AG04449 (cell line): ENCODE measurements around the gene BACH2.

Source experiments
- CTCF ChIA-PET: fragments of 350-600 bp; formaldehyde crosslinking; extraction: SDS; loops from one replicate; lab custom pipeline; 2021; ENCODE audit warnings: antibody characterized with exemption; lab: Yijun Ruan, JAX
- POLR2A ChIA-PET: fragments of 400-600, 350-600 bp; formaldehyde crosslinking; extraction: SDS; loops from one replicate; lab custom pipeline; 2020; ENCODE audit warnings: antibody characterized with exemption, inconsistent platforms; lab: Yijun Ruan, JAX
- DNase-seq: peaks from one replicate; pipeline ENCODE4 v3.0.0-alpha.2; 2010; ENCODE audit warnings: low read depth, low spot score
- H3K4me3 ChIP-seq: 2 replicates; pipeline ENCODE4 v1.5.1; 2011; ENCODE audit warnings: low read depth, mild to moderate bottlenecking, control low read depth, low read length
- CTCF ChIP-seq: IDR thresholded peaks from one replicate; pipeline ENCODE4 v1.5.1; 2011; ENCODE audit warnings: mild to moderate bottlenecking, moderate library complexity, low read length, control low read depth, inconsistent platforms; ENCODE audit not compliant: insufficient read depth; ENCODE audit errors: missing control alignments

Gene BACH2

GRCh38 chr6:90219209-90219985 is 77.2 kb downstream of the BACH2 start:
- ChIA-PET POLR2A (interaction anchor here (0.7 to 2.0 kb wide), 7 partner anchors 8 to 82 kb away, joined by 3 to 8 read pairs (median 4); no protein-coding TSS in a partner anchor), CTCF (interaction anchor here (1.6 kb wide), 1 partner anchor 279 kb away, joined by 6 read pairs; no protein-coding TSS in a partner anchor)
- H3K4me3 ChIP-seq = peak overlapping the region; percentile 36
- DNase-seq = peak; percentile 63
- TF ChIP-seq CTCF = no peak

- TF ChIP-seq CTCF = no peak
- no peak for DNase-seq
- ChIA-PET CTCF (interaction anchor here (1.6 kb wide), 1 partner anchor 278 kb away, joined by 6 read pairs; no protein-coding TSS in a partner anchor), POLR2A (interaction anchor here (0.7 to 2.0 kb wide), 10 partner anchors 9 to 233 kb away, joined by 3 to 8 read pairs (median 4); no protein-coding TSS in a partner anchor)
- peak overlapping the region; percentile 31 for H3K4me3 ChIP-seq
Measured at GRCh38 chr6:90218959-90219208, 77.8 kb downstream of the BACH2 start.

- TF ChIP-seq CTCF = no peak
- peak; percentile 16 for DNase-seq
- peak overlapping the region; percentile 41 for H3K4me3 ChIP-seq
- CTCF ChIA-PET = interaction anchor here (1.2 to 2.1 kb wide), 4 partner anchors 13 to 261 kb away, joined by 3 to 4 read pairs (median 4); no protein-coding TSS in a partner anchor
- POLR2A ChIA-PET = interaction anchor here (1.1 to 2.0 kb wide), 4 partner anchors 10 to 232 kb away, joined by 3 to 8 read pairs (median 5); no protein-coding TSS in a partner anchor
Measured at GRCh38 chr6:90217506-90218127, 79.0 kb downstream of the BACH2 start.

- TF ChIP-seq CTCF = no peak
- ChIA-PET POLR2A (no interaction called here), CTCF (interaction anchor here (1.2 to 2.3 kb wide), 5 partner anchors 12 to 262 kb away, joined by 3 to 11 read pairs (median 4); no protein-coding TSS in a partner anchor)
- no peak overlapping the region for H3K4me3 ChIP-seq
- peak; percentile 9 for DNase-seq
Measured at GRCh38 chr6:90216072-90216977, 80.3 kb downstream of the BACH2 start.

- ChIA-PET CTCF (interaction anchor here (2.3 kb wide), 1 partner anchor 36 kb away, joined by 11 read pairs; no protein-coding TSS in a partner anchor), POLR2A (no interaction called here)
- DNase-seq = no peak
Measured at GRCh38 chr6:90214966-90215365, 81.7 kb downstream of the BACH2 start.

More at GRCh38 chr6:90214966-90215365, 81.7 kb downstream of the BACH2 start:
- no peak overlapping the region for H3K4me3 ChIP-seq
- TF ChIP-seq CTCF = no peak
